ENCODE data around the gene FAM118B. TPM values are rescaled to one million over a fixed set of nuclear protein-coding genes. Genes with fewer than 3 reads are reported as not detected.

FAM118B gene
- total RNA-seq, 1 donor, result 38.0 TPM

DNA sequence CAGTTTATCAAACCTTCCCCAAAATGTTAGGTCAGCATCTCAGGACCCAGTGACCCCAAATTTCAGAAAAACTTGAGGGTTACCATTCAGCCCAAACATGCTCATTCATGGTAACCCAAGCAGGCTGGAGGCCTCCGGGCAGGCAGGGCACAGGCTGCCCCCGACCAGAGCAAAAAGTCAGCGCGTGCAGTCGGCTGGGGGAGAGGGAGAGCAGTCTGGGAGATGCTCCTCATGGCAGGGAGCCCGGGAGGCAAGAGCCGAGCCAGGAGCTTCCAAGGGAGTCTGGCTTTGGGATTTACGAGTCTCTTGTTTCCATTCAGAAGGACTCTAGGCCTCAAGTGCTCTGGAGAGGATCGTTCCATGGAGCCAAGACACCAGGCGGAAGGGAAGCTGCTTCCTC, 45.8 kb upstream of the FAM118B start:
- no peak for DNase-seq (ENCODE audit: low read depth)
- H3K4me3 ChIP-seq (ENCODE audit: low read depth, low read length), result no peak overlapping the region
- TF ChIP-seq, protein P1, sequence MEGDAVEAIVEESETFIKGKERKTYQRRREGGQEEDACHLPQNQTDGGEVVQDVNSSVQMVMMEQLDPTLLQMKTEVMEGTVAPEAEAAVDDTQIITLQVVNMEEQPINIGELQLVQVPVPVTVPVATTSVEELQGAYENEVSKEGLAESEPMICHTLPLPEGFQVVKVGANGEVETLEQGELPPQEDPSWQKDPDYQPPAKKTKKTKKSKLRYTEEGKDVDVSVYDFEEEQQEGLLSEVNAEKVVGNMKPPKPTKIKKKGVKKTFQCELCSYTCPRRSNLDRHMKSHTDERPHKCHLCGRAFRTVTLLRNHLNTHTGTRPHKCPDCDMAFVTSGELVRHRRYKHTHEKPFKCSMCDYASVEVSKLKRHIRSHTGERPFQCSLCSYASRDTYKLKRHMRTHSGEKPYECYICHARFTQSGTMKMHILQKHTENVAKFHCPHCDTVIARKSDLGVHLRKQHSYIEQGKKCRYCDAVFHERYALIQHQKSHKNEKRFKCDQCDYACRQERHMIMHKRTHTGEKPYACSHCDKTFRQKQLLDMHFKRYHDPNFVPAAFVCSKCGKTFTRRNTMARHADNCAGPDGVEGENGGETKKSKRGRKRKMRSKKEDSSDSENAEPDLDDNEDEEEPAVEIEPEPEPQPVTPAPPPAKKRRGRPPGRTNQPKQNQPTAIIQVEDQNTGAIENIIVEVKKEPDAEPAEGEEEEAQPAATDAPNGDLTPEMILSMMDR (IDR thresholded peaks at IDR 0.05; ENCODE audit: insufficient read depth, low read depth, low read length), result no peak

DNA sequence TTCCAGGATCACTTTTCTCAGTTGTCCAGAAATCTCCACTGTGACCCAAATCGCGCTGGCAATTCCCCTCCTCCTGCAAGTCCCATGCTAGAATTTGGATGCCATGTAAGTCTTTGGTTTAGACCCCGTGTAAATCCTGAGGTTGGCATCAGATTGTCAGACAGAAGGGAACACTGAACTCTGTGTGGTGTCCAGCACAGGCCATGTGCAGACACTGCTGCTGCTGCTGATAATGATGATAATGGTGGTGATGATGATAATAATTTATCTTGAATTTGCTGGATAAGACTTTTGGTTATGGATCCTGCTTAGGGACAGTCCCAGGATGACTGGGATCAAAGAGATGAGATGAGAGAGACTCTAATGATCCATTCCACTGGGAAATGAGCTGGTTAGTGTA, 45.2 kb upstream of the FAM118B start:
- H3K4me3 ChIP-seq (ENCODE audit: low read depth, low read length), result no peak overlapping the region

GRCh38 chr11:126167488-126167887, 44.1 kb upstream of the FAM118B start:
- H3K4me3 ChIP-seq (ENCODE audit: low read depth, low read length), result no peak overlapping the region
- no peak for DNase-seq (ENCODE audit: low read depth)
- TF ChIP-seq, protein P1 (IDR thresholded peaks at IDR 0.05; ENCODE audit: insufficient read depth, low read depth, low read length), result no peak

More for the DNA sequence above, 45.2 kb upstream of the FAM118B start:
- no peak for DNase-seq (ENCODE audit: low read depth)
- TF ChIP-seq, protein P1 (IDR thresholded peaks at IDR 0.05; ENCODE audit: insufficient read depth, low read depth, low read length), result no peak

GRCh38 chr11:126169291-126169690, 42.3 kb upstream of the FAM118B start:
- H3K4me3 ChIP-seq (ENCODE audit: low read depth, low read length), result no peak overlapping the region
- no peak for DNase-seq (ENCODE audit: low read depth)
- TF ChIP-seq, protein P1 (IDR thresholded peaks at IDR 0.05; ENCODE audit: insufficient read depth, low read depth, low read length), result no peak

DNA sequence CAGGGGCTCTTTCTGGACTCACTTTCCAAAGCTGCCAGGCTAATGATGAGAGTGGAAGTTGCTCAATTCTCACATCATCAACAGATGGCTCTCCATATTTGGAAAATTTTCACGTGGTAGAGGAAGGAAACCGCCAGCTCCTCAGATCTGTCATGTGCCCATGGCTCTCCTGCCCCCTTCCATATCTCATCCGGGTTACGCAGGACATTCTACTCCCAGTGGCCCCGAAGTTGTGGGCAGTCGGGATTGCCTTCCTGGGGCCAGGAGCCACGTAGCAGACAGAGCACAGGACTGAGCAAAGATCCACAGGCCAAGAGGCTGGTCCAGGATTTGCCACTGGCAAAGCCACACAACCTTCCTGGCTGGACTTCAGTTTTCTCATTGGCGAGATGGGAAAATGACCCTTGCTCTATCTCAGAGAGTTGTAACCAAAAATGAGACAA, 39.0 kb upstream of the FAM118B start:
- no peak overlapping the region for H3K4me3 ChIP-seq (ENCODE audit: low read depth, low read length)
- DNase-seq (ENCODE audit: low read depth), result peak; percentile 84
- TF ChIP-seq, protein P1 (IDR thresholded peaks at IDR 0.05; ENCODE audit: insufficient read depth, low read depth, low read length), result no peak

GRCh38 chr11:126173257-126173656, 38.3 kb upstream of the FAM118B start:
- DNase-seq (ENCODE audit: low read depth), result no peak
- no peak overlapping the region for H3K4me3 ChIP-seq (ENCODE audit: low read depth, low read length)
- TF ChIP-seq, protein P1 (IDR thresholded peaks at IDR 0.05; ENCODE audit: insufficient read depth, low read depth, low read length), result no peak

DNA sequence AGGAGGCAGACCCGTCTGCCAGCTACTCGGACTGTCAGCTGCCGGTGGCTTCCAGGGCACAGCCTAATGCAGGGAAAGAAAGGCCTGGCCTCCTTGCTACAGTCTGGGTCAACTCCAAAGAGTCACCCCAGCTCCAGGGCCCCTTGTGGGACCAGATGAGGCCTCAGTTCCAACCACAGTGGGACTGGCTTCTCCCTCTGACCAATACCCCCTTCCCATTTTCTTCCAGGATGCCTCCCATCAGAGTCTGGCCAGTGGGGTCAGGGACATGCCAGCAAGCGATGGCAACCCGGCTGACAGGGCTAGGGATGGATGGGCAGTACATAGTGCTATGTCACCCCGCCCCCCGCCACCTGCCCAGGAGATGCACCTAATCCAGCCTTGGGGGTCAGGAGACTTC, 36.8 kb upstream of the FAM118B start:
- TF ChIP-seq, protein P1 (IDR thresholded peaks at IDR 0.05; ENCODE audit: insufficient read depth, low read depth, low read length), result no peak
- no peak for DNase-seq (ENCODE audit: low read depth)
- H3K4me3 ChIP-seq (ENCODE audit: low read depth, low read length), result no peak overlapping the region

All from fibroblast of villous mesenchyme (primary cell).